Umbilical cord (tissue), 2 donors: Measurements from ENCODE around the gene GFOD1. TPM values are rescaled to one million over a fixed set of nuclear protein-coding genes. Genes with fewer than 3 reads are reported as not detected.
A peak's percentile ranks its signal among the peaks of the same experiment; 100 is the strongest.

ENCODE experiments used
- DNase-seq: peaks from one replicate; pipeline ENCODE4 v3.0.0-alpha.2; 2015; ENCODE audit warnings: low spot score
- total RNA-seq: library from RNA; depleted of rRNA; stranded (reverse); fragments of >200 nt; gene quantifications from one replicate; pipeline ENCODE4 v1.2.3, GENCODE V29; 2014; ENCODE audit warnings: low replicate concordance; ENCODE audit not compliant: insufficient read depth

The GFOD1 gene
- total RNA-seq, 1 donor from 2014 or later = 5.5 TPM

DNA sequence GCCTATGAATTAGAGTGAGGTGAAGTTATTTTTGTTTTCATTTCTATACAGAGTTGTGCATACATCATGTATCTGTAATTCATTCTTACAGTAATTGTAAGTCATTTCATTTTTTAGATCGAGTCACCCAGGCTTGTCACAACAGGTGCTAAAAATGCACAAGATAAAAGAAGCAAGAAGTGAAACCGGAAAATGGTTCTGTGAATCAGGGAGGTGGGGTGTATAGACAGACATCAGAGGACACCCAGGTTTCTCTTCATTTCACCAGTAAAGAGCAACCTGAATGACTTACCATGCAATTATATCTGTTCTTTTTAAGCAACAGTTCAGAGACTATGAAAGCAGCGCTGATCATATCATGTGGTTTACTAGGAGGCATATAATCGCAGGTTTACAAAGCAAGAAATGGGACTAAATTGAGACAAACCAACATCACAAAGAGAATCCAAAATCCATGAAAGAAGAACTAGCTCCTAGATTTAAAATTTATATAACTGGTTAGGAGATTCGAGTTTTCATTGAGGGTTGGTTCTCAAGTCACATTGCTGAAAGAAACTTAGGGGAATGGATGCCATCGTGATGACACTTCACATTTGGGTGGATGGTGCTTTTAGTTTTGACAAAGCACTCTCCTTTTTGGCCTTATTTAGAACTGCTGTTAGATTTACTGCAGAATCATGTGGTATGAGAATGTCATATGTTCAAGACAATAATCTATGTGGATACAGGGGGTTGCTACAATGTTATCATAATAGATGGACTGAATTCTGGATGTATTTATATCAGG is 131.2 kb downstream of the GFOD1 start:
- DNase-seq = no peak

DNA sequence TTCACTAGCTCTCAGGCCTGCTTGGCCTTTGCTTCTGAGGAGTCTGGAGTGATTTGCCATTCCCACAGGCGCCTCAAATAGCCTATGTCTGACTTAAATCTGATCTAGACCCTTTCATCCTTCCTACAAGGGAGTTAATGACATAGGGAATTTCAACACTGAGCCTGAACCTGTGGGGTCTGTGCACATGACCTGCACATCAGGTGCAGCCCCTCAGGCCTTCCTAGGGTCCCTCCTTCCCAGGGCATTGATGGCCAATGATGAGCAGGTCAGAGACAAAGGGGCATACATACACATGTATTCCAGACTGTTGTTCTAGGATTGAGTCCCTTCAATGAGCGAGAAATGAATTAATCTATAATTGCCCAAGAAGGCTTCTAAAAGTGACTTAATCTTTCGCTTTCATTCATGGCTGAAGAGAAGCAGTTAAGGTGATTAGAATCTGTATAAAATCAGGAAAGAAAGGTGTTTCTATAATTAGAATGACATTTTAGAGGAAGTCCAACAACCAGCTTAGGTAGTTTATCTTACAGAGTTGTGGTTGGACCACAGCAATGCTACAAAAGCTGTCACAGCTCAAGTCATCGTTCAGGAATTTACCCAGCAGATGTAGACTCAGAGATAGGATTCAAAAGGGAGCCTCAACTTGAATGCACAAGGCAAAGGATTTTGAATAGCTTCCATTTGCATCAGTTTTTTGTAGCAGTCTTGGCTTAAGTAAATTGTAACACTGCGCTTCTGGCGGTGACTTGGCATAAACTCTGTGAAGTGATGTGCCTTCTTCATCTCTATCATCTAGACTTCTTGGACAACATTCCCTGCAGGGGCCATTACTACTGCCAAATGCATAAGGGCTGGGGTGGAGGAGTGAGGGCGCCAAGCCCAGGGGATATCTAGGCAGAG is 132.1 kb downstream of the GFOD1 start:
- DNase-seq = peak; percentile 86

DNA sequence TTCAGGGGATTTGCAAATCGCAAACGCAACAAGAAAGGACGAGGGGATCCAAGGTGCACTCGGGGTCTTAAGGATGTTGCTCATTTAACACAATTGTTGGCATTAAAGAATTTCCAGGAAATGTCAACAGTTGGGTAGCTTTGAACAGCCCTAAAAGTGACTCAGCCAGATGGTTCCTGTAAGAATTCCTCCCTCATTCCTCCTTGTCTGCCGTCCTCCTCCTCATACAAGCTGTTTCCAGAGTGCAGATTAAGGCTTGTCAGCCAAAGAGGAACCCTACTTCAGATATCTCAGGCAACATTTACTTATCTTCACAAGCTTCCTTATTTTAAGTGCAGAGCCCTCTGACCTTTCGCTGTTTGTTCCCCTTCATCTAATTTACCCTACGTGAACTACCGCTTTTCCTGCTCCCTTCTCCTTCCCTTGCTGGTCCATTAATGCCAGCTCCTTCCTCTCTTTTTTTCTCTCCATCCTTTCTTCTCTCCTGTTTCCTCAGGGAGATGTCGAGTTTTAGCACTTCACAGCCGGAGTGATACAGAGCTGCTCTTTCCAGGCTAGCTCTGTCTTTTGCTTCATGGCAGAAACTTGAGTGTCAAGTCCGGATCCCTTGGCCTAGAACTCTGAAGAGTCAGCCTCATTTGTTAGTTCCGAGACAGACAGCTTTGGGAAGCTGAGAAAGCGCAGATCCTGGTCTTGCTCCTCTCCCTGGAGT is 132.9 kb downstream of the GFOD1 start:
- peak; percentile 77 for DNase-seq

- DNase-seq = no peak
Observed at GRCh38 chr6:13352165-13352564, 135.2 kb downstream of the GFOD1 start.

DNA sequence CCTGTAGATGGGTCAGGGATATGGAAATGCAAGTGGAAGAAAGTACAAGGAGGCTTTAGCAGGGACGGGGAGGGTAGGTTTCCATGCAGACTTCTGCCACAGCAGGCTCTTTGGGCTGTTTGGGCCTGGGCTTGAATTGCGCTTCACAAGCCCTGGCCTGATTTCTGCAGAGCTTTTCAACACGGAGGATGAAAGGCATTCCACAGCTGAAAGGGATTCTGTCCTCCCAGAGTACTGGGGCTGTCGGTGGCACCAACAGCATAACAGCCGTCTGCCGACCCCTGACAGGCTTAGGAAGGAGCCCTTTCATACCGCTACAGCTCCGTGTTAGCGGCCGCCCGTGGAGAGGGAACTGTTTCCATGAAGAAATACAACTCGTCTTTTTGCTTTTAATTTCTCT is 136.1 kb downstream of the GFOD1 start:
- DNase-seq = peak; percentile 74

GRCh38 chr6:13349811-13350506 is 137.4 kb downstream of the GFOD1 start:
- no peak for DNase-seq

GRCh38 chr6:13348334-13349113 is 138.9 kb downstream of the GFOD1 start:
- no peak for DNase-seq

DNA sequence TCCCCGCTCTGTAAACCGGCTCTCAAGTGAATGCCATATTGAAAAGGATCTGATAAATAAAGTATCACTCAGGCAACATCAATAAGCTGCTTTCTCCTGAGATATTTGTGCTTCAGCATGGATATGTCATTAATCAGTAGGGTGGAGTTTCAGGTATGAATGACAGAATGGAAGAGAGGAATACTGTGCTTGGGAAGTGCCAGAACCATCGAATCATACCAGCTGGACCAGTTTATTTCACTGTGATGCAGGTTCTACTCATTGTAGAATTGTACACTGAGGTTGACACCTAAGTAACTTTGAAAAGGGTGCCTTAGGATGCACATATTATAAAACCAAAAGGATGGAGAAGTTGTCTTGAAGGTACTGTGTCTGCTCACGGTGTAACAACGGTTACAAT is 141.2 kb downstream of the GFOD1 start:
- DNase-seq = no peak

GRCh38 chr6:13342414-13343019 is 144.9 kb downstream of the GFOD1 start:
- no peak for DNase-seq

GRCh38 chr6:13339863-13340630 is 147.4 kb downstream of the GFOD1 start:
- DNase-seq = no peak

GRCh38 chr6:13338038-13338437 is 149.4 kb downstream of the GFOD1 start:
- no peak for DNase-seq

- DNase-seq = peak; percentile 84
Observed at GRCh38 chr6:13336553-13336952, 150.8 kb downstream of the GFOD1 start.

DNA sequence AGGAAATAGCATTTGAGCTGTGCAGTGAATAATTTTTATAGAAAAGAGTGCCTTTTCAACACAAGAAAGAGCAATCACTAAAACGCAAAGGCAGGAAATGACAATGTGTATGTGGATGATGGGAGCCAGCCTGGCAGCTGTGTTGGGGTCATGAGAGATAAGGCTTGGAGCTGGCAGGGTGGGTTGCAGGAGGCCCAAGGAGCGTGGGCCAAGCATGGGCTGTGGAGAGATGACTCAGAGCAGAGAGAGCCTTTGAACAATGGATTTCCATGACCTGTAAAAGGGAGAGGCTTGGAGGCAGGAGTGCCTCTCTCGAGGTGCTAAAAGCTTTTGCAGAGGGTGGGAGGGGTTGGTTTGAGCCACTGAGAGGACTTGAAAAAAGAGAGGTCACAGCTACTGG is 152.4 kb downstream of the GFOD1 start:
- peak; percentile 35 for DNase-seq

DNA sequence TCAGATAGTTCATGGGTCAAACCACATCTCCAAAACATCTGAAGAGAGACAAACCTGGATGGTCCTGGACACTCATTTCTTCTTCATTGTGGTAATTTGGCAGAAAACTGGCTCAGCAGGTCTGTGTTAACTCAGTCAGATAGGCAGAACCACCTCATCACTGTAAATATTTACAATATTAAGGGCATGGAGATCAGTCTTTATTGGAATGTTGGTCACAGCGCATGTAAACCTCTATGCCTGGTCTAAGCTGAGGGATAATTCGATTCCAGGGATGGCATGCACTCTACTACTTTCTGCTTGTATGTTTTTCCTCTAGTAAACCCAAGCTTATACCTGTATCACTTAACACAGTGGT is 155.1 kb downstream of the GFOD1 start:
- DNase-seq = no peak

DNA sequence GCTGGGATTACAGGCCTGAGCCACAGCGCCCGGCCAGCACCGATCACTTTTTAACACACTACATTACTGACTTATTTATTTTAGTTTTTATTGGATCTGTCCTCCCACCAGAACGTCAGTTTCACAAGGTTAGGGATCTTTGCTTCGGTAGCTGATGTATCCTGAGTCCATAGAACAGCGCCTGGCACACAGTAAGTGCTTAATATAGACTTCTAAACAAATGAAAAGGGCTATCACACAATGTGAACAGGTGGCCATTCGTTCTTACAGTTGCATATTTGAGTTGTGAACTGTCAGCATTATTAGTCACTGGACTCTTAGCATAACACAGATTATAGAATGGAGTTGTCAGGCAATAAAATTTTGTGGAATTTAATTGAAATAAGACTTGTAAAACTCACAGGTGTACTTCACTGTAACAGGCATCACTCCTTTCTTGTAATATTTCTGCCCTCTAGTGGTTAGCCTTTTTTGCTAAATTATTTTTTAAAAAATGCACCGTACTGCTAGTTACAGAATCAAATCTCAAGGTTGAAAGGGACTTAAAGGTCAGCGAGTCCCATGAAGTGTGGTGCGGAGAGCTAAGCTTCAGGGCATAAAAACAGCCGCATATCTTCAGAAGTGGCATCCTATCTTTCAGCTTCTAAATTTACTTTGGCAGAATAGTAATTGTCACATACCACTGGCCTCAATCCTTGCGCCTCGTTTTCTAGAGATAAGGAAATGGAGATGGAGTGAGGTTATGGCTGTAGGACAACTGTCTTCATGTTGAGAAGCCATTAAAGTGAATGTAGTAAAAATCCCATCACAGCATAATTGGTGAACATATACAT is 155.7 kb downstream of the GFOD1 start:
- peak; percentile 48 for DNase-seq

DNA sequence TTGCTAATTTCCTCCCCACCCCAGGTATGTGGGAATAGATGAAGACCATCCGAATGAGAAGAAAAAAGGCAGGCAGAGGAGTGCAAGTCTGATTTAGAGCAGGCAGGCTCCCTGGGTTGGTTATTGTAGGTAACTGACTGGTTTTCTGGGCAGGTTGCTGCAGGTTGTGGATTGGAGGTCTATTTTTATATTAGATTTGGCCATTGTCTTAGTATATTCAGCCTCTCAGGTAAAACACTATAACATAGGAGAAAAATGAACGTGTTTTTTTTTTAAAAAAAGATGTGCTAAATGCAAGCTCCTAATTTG is 158.6 kb downstream of the GFOD1 start:
- DNase-seq = no peak

DNA sequence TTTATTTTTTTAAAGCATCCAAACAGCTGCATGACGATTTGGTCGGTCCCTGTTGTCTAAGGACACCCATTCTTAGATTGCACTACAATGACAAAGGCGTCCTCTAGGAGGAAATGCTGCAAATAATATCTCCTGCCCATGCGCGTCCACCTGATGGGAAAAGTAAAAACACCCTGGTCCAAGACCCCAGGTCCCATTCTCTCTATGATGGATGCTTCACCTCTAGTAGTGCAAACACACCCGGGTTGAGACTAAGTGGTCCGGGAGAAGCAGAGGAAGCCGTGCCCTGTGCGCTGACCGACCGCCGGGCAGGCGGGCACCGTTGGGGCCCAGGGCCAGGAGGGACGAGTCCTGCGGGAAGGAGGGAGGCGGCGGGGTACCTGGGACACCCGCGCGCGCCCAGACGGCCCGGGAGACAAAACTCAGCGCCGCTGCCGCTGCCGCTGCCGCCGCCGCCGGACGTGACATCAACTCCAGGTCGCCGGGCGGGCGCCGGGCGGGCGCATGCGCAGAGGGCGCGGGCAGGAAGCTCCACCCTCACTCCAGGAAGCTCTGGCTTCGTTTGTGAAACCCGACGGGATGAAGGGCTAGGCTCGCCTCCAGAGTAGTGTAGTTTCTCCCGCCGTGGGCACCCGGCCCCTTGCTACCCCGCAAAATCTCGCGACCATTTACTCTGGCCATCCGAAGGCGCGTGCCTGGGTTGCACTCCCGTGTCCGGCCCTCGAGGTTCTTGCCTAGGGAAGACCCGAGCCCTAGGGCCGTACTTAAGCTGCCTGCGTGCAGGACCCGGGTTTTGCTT is 159.1 kb downstream of the GFOD1 start, which contains the start of gene TBC1D7:
TSS of gene TBC1D7 (minus strand) at position 462 of the 799 bp plus-strand sequence. CDS start 1,639 bp downstream, outside the sequence.
- peak; percentile 92 for DNase-seq

DNA sequence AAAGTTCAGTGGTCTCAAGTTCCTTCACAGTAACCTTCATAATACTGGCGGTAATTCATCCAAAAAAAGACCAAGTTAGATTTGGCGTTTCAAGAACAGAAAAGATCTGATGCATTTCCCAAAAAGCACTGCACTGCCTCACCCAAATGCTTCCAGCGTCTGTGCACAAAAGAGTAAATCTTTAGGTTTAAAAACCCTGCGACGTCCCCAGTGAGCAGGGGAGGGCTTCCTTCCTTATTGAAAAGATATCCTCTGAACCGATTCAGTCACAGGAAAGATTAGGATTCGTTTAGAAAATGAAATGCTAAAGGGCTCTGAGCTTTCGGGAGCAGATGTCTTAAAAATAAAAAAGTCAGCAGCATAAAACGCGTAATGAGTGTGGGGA is 159.7 kb downstream of the GFOD1 start:
- DNase-seq = no peak
